GM13976 (cell line): Measurements from ENCODE around the gene LYPD6B.

Experiments
- DNase-seq: peaks from one replicate; pipeline ENCODE4 v3.0.0; 2012; ENCODE audit warnings: low spot score
- in situ Hi-C: fragments of 300-500 bp; cut with MboI; formaldehyde crosslinking; loops from one replicate; pipeline ENCODE4 v1.12.0; 2022; ENCODE audit warnings: low sequenced_read_pairs, mixed read lengths, inconsistent platforms; ENCODE audit not compliant: unreplicated experiment
- TF ChIP-seq, protein P1 (sequence below): IDR thresholded peaks from 2 replicates; pipeline ENCODE4 v1.5.1; 2012; ENCODE audit warnings: borderline replicate concordance, mild to moderate bottlenecking; ENCODE audit not compliant: insufficient read depth; ENCODE audit errors: extremely low read depth, missing control alignments, control extremely low read depth

The LYPD6B gene

GRCh38 chr2:149221898-149222297, 183.4 kb downstream of the LYPD6B start:
- TF ChIP-seq, protein P1, sequence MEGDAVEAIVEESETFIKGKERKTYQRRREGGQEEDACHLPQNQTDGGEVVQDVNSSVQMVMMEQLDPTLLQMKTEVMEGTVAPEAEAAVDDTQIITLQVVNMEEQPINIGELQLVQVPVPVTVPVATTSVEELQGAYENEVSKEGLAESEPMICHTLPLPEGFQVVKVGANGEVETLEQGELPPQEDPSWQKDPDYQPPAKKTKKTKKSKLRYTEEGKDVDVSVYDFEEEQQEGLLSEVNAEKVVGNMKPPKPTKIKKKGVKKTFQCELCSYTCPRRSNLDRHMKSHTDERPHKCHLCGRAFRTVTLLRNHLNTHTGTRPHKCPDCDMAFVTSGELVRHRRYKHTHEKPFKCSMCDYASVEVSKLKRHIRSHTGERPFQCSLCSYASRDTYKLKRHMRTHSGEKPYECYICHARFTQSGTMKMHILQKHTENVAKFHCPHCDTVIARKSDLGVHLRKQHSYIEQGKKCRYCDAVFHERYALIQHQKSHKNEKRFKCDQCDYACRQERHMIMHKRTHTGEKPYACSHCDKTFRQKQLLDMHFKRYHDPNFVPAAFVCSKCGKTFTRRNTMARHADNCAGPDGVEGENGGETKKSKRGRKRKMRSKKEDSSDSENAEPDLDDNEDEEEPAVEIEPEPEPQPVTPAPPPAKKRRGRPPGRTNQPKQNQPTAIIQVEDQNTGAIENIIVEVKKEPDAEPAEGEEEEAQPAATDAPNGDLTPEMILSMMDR, result no peak
- in situ Hi-C loops, result no loop called here
- no peak for DNase-seq

DNA sequence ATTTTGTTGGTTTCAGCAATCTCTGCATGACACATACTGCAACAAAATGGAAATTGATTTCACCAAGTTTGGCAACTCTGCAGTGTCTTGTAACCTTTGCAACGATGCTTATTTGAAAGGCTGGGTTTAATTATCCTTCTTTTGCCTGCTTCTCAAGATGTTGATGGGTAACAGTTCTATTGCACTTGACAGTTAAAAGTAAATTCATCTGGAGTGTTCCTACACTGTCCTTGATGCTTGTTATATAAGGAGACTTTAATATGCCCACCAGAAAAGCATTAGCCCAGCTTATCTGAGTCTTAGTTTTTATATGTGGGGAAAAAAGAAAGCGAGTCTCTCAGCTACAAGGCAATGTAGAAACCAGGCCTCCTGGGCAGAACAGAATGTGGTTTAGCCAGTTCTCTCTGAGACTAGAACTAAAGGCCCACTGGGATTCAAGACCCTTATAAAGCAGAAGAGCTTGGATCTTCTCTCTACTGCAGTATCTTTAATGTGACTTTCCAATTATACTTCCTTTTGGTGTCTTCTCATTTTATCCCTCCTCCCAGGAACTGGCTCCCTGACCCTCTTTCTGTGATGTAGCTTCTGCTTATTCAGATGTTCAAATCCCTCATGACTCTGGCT, 185.1 kb downstream of the LYPD6B start:
- TF ChIP-seq, protein P1, result no peak
- in situ Hi-C loops, result no loop called here
- DNase-seq, result no peak

DNA sequence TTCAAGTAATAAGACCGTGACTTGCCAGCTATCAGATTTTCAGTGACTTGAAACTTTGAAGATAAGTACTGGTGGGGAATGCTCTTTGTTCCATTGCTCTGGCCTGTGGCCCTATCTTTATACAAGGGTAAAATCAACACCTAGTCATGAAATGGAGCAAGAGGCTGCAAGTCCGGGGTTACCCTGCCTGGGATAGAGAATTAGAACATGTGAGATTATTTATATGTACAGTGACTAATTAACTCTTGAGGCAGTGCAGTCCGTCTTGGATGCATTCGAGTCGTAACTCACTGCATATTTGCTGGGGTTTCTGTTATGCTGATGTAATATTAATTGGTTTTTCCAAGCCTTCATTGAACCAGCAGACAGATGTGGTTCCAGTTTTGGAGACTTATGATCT, 186.0 kb downstream of the LYPD6B start:
- in situ Hi-C loops, result no loop called here

GRCh38 chr2:149225446-149225845, 186.9 kb downstream of the LYPD6B start:
- no peak for DNase-seq
- in situ Hi-C loops, result no loop called here
- TF ChIP-seq, protein P1, result no peak

More for the DNA sequence above, 186.0 kb downstream of the LYPD6B start:
- TF ChIP-seq, protein P1, result no peak
- no peak for DNase-seq

- TF ChIP-seq, protein P1, result no peak
- DNase-seq, result no peak
- in situ Hi-C loops, result no loop called here
These were observed 188.3 kb downstream of the LYPD6B start for GRCh38 chr2:149226790-149227189.

DNA sequence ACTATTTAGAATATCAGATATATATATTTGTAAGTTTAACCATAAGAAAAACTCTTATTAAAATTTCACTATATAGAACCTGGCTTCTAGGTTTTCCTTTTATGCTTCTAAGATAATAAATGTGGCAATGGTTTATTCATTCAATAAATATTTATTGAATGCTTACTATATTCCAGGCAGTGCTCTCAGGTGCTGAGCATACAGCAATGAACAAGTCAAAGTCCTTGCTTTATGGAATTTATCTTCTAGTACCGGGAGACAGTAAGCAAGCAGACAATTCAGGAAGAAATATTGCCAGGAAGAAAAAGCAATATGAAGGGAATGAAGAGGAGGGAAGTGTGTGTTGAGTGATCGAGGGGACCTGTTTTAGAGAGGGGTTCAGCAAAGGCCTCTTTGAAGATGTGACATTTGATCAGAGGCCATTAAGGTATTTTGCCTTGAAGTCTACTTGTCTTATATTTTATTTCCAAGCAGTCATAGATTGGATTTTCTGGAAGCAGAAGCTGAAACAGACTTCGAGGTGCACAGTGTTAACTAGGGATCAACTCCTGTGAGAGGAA, 197.4 kb downstream of the LYPD6B start:
- no peak for DNase-seq
- in situ Hi-C loops, result no loop called here
- TF ChIP-seq, protein P1, result no peak
